HG02840 (cell line): Measurements from ENCODE around the gene AGBL5.

Experiments
- ATAC-seq: cut with Tn5 transposase; IDR thresholded peaks from one replicate; pipeline ENCODE4 v1.9.1; 2021; ENCODE audit warnings: mild to moderate bottlenecking, moderate library complexity, moderate number of reproducible peaks; ENCODE audit not compliant: unreplicated experiment, low FRiP score

The AGBL5 gene

GRCh38 chr2:27050996-27051901 lies at the start of gene AGBL5:
Gene AGBL5, plus strand, starts transcription at chr2:27051668. Its CDS starts 1,291 bp downstream, at chr2:27052959.
- peak; percentile 67 for ATAC-seq

GRCh38 chr2:27001950-27002349 lies 49.5 kb upstream of the AGBL5 start:
- no peak for ATAC-seq

GRCh38 chr2:27003007-27003406 lies 48.5 kb upstream of the AGBL5 start:
- ATAC-seq = no peak

- ATAC-seq = no peak
These were observed 47.6 kb upstream of the AGBL5 start for GRCh38 chr2:27003857-27004256.

- ATAC-seq = no peak
These were observed 44.7 kb upstream of the AGBL5 start for GRCh38 chr2:27006602-27007415.

- no peak for ATAC-seq
These were observed 43.8 kb upstream of the AGBL5 start for GRCh38 chr2:27007416-27008374.

- no peak for ATAC-seq
These were observed 42.8 kb upstream of the AGBL5 start for GRCh38 chr2:27008678-27009077.

GRCh38 chr2:27009083-27009482 lies 42.4 kb upstream of the AGBL5 start:
- no peak for ATAC-seq

- ATAC-seq = no peak
These were observed 41.8 kb upstream of the AGBL5 start for GRCh38 chr2:27009716-27010115.

- ATAC-seq = no peak
These were observed 41.3 kb upstream of the AGBL5 start for GRCh38 chr2:27010139-27010538.

GRCh38 chr2:27013738-27014137 lies 37.7 kb upstream of the AGBL5 start:
- ATAC-seq = no peak

GRCh38 chr2:27014771-27015433 lies 36.6 kb upstream of the AGBL5 start:
- no peak for ATAC-seq

GRCh38 chr2:27016801-27017325 lies 34.6 kb upstream of the AGBL5 start:
- no peak for ATAC-seq

- ATAC-seq = no peak
These were observed 33.3 kb upstream of the AGBL5 start for GRCh38 chr2:27018142-27018541.

GRCh38 chr2:27019459-27019858 lies 32.0 kb upstream of the AGBL5 start:
- ATAC-seq = no peak

- ATAC-seq = no peak
These were observed 31.3 kb upstream of the AGBL5 start for GRCh38 chr2:27019931-27020855.

GRCh38 chr2:27021253-27022049 lies 30.0 kb upstream of the AGBL5 start:
- no peak for ATAC-seq

GRCh38 chr2:27023740-27024139 lies 27.7 kb upstream of the AGBL5 start:
- ATAC-seq = no peak
